Activated CD4-positive, CD25-positive, alpha-beta regulatory T cell treated with anti-CD3 and anti-CD28 coated beads, Interleukin-2, amount 50 U/mL, for 24 hours (primary cell): ENCODE data around the gene SURF1.
A peak's percentile ranks its signal among the peaks of the same experiment; 100 is the strongest.

ENCODE experiments used
- ATAC-seq, 2 donors: fragments of 150-1000 bp; cut with Tn5 transposase; one replicate each; pipeline ENCODE4 v1.10.0; 2021; ENCODE audit warnings: mild to moderate bottlenecking in 1 of 2, moderate library complexity in 1 of 2

SURF1 gene

DNA sequence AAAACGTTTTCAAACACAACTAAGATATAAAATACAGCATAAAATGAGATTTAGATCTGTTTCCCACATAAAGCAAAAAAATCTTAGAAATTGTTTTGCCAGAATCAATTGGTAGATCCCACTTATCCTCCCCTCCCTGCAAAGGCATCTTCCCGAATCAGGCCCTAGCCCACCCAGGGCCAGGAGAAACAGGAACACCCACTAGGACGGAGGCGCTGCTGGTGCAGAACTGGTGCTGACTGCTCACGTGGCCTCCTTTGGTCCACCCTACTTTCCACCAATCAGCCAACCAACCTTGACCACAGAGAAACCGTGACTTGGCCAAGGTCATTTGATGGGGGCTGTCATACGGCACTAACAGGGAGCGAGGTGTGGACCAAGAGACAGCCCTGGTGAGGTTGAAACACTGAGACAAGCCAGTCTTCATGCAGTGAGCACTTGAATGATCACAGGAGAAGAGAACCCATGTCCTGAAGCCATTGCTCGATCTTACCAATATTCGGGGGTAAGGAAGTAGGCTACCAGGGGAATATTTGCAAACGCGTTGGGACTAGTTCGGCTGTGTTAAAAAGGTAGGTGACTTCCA lies 5.3 kb upstream of the SURF1 start:
- no peak for ATAC-seq

DNA sequence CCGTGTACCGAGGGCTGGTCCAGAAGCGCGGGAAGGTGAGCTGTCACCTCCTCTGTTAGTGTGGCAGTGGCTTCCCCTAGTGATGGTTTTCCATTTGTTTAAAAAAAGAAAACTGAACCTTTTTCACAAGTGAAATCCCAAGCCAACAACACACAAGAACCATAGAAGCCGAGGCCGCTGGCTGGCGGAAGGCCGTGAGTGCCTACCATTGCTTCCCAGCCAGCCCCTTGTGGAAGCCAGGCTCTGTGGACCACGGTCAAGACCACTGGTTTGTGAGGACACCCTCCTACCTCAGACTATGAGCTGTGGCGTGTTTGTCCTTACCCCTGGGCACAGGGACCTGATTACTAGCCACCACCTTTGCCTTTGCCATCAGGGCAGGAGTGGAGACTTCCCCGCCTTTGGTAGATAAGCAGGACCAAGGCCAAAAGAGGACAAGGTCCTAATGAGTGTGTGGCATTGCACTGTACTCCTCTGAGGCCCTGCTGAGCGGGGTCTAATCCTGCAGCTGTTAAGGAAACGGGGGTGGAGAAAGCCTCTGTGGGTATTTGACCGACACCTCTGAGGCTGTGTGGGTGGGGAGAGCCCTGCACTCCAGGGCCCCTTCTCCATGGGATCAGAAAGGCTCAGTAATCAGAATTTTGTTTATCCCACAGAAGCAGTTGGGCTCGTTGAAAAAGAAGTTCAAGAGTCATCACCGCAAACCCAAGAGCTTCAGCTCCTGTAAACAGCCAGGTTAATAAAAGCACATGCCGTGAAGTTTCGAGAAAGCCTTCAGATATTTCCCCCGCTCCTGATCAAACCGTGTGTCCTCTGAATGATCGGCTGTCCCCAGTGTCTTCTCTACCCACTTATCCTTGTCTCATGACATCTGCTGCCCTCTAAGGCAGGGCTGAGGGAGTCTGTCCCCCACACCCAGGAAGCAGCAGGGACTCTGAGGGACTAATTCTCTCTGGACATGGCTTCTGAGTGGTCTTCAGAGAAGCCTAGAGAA lies 4.4 kb upstream of the SURF1 start:
- no peak for ATAC-seq

DNA sequence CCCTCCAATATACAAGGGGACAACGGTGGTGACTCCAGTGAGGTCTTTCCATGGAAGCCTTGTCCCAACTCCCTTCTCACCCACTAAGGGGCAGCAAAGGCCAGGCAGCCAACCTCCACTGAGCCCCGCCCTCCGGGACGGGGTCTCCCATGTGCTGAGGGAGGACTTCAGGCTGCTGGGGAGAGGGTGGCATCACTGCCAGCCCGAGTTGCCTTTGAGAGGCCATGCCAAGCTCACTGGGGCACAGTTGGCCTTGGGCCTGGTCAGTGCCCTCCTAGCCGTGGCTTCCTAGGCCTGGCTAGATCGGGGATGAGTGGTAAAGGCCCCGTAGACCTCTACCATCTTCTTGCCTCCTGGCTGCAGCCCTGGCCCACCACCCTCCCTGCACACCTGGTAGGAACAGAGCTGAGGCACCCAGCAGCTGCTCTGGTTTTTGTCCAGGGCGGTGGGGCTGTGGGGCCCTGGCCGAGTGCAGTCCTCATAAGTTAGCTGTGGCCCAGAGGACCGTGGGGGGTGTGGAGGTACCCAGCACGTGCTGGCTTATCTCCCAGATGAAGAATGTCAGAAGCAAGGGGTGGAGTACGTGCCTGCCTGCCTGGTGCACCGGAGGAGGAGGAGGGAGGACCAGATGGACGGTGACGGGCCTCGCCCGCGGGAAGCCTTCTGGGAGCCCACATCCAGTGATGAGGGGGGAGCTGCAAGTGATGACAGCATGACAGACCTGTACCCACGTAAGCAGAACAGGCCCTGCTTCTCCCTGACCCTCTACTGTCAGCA lies 3.3 kb upstream of the SURF1 start:
- no peak for ATAC-seq

DNA sequence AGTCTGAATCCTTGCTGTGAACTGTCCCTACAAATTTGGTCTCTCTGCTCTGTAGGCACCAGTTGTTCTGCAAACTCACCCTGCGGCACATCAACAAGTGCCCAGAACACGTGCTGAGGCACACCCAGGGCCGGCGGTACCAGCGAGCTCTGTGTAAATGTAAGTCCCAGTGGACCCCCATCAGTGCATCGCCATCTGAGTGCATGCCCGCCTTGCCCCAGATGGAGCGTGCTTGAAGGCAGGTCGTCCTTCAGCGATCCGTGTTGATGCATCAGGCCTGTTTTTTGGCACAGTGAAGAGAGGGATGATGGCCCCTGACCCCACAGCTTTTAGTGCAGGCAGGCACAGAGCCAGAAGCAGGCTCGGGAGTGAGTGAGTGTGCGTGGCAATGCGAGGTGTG lies 1.4 kb upstream of the SURF1 start:
- no peak for ATAC-seq

DNA sequence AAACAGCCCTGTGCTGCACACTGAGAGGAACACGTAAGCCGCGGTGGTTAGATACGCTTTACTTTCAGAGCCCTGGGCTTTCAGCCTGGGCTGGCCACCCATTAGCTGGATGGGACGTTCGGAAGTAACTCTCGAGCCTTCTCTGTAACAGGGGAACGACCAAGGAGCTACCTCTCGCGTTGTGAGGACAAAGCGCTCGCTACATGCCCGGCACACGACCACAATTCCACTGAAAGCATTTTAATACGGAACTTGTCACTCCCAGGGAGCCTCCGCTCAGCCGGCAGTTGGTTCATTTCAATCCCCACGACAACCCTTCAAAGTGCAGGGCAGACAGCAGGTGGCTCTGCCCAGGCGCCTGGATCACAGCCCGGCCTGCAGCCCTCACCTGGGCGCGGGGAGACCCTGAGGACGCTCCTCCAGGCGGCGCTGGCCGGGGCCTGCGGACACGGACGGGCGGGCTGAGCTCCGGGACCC lies 368 bp downstream of the SURF1 start:
- peak; percentile 18 to 26 for ATAC-seq

DNA sequence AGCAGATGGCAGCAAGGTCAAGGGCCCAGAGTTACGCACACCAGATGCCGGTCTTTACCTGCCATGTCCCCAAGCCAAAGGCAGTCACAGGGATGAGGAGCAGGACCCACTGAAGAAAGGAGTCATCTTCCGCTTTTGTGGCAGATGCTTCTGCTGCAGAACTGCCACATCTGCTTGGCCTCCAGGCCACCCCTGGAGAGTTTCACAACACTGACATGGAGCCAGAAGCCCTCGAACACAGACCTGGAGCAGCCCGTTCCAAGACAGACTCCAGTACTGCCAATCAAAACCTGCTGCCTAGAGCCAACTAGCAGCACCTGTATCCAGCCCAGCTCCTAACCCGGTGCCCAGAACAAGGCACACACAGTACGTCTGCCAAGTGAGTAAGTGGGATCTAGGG lies 1.5 kb downstream of the SURF1 start:
- no peak for ATAC-seq

DNA sequence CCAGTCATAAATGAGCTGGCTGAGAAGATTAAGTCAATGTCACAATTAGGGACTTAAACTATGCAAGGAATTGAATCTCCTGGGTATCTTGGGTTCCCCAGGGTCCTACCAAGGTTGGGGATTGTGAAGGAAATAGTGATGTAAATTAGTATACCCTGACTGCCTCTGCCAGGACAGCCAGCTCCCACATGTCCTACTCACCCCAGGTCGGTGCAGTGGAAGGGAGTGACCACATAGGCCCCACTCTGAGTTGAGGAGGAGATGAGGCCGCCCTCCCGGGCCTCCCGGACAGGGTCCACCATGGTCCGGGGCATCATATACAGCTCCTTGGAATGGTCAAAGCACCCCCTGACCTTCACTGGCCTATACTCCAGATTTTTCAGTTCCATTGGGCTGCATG lies 2.7 kb downstream of the SURF1 start:
- ATAC-seq, result no peak

DNA sequence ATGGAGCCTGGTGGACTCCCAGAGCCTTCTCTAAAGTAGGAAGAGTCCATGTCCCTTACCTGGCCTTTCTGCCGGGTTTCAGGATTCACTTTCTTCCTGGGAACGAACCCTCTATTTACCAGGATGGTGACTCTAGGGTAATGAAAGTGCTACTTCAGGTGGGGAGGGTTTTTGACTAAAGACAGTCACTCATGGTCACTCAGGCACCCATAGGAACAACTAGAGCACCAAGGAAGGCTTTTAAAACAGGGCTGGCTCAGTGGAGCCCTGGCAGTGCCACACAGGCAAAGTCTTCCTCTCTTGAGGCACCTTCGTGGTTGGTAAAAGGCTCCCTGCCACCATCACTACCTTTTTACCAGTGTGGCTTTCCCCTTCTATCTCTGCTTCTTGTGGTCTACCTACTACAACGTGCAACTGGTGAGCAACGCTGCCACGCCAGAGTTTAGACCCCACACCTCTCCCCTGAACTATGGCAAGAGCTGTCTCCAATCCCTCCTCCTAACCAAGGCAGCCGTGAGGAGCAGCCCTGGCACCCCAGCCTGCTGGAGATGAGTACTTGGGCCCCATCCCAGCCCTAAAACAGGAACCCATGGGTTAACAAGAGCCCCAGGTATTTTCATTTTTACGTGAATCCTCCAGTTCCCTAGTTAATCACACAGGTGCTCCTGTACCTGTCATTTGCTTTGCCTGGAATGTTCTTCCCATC lies 3.5 kb downstream of the SURF1 start:
- no peak for ATAC-seq

DNA sequence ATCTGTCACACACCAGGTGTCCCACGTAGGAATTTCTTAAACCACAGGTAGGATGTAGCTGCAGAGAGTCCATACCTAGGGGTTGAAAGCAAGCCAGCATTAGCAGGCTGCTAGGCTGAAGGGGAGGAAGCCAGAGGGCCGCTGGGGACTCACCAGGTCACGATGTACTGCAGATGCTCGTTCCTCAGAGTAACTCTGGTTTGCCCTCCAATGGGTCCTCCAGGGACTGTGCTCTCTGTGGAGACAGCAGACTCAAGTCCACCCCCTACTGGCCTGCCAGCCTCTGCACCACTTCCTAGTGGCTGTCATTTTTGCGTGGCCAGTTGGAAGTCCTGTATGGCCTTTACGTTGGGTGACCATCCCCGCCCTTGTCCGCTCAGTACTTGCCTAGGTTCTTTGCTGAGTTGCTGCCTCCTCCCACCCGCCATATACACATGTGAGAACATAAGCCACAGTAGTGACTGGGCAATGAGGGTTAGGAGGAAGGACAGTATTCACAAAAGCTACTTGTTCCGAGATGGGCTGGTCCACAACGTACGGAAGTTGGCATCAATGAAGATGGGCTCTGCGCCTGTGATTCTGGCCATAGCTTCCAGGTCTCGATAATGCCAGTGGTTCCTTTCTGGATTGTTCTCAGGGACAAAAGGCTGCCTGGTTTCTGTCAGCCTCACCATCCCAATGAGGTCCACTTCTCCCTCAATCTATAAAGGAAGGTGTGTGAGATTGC lies 4.2 kb downstream of the SURF1 start:
- ATAC-seq, result no peak

DNA sequence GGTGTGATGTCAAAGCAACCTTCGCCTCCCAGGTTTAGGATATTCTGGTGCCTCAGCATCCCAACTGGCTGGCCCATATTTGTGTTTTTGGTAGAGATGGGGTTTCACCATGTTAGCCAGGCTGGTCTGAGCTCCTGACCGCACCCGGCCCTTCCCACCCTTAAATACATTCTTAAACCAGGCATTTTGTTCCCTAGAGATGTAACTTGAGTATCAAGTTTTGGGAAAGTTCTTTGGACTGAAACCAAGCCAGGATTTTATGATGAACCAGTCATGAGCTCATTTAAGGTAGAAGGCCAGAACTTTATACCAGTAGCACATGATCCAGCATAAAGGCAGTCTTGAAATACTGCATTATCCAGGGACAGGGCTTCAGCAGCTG lies 4.8 kb downstream of the SURF1 start:
- no peak for ATAC-seq

DNA sequence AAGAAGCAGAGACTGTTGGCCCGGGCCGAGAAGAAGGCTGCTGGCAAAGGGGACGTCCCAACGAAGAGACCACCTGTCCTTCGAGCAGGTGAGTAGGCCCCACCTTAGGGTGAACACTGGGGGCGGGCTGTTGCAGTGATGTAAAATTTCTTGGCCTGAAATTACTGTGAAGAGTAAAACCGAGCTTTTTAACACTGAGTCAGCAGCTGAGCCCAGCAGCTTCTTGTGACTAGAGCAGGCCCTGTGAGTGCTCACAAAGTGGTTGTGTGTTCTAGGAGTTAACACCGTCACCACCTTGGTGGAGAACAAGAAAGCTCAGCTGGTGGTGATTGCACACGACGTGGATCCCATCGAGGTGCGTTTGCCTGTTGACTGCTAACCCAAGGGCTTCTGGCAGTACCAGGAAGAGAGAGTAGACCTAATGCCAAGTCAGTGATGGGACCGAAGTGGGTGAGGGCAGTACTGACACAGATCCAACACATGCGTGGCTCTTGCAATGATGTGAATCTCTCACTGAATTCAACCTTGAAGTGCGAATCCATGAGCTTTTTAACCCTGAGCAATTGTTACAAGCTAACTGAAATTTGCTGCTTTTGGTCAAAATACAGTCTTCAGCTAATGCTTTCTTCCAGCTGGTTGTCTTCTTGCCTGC lies 6.2 kb downstream of the SURF1 start:
- ATAC-seq, result peak; percentile 14 to 22

DNA sequence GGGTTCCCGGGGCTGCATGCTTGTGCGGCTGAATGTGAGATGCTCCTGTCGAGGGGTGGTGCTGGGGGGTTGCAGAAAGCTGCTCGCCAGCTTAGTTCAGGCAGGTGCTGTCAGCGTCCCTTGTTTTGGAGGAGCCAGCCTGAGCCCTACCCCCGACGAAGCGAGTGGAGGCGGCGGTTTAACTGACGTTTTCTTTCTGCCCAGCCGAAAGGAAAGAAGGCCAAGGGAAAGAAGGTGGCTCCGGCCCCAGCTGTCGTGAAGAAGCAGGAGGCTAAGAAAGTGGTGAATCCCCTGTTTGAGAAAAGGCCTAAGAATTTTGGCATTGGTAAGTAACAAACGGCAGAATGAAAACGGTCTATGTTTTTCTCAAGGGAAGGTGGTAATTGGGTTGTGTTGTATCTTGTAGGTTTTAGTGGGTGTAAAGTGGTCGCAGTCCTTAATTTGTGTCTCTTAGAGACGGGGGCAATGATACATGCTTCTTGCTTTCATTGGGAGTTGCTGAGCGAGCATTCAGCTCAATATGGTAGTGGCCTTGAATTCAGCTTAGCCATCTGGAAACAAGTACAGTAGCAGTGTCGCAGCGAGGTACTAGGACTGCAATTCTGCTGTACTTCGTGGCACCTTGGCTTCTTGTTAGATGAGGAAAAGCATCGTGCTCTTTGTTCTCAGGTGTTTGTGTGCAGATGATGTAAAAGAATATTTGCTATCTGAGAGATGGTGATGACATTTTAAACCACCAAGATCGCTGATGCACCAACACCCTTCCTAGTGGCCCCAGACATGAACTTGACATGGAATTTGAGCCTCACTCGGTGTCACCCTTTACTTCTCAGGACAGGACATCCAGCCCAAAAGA lies 7.3 kb downstream of the SURF1 start:
- no peak for ATAC-seq

DNA sequence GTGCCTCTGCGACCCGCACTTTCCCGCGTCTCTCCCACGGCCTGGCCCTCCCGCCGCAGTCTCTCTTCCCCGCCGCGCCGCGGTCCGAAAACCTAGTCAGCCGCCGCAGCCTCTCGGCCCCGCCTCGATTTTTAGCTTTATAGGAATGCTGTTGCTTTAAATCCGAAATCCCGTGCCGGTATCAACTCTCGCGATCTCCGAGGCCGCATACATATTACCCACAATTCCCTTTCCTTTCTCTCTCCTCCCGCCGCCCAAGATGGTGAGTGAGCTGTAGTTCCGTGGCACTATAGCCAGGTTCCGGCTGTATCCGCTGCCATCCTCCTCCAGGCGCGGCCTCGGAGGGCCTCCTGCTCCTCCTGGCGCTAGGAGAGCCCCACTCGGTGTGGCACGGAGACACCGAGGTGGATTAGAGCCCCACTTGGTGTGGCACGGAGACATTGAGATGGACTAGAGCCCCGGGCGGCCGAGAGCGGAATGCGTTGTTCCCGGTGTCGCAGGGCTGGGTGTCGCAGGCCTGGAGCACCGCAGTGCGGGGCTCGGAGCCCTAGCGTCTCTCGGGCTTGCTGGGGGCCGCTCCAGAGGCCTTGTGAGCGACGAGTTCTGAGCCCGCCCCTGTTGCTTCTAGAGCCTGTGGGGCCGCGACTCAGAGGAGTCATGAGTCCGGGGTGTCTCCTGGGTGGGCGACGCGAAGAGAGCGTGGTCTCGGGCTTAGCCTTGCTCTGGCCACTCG lies 8.1 kb downstream of the SURF1 start, which contains the start of the genes MED22 and RPL7A:
Gene MED22 (minus strand): TSS at position 147 of the 733 bp plus-strand sequence. CDS start 1,469 bp downstream, outside the sequence.
Gene RPL7A (plus strand): TSS at position 234 of the 733 bp plus-strand sequence. CDS start 26 bp downstream, at position 260.
- ATAC-seq, result peak; percentile 77 to 79

DNA sequence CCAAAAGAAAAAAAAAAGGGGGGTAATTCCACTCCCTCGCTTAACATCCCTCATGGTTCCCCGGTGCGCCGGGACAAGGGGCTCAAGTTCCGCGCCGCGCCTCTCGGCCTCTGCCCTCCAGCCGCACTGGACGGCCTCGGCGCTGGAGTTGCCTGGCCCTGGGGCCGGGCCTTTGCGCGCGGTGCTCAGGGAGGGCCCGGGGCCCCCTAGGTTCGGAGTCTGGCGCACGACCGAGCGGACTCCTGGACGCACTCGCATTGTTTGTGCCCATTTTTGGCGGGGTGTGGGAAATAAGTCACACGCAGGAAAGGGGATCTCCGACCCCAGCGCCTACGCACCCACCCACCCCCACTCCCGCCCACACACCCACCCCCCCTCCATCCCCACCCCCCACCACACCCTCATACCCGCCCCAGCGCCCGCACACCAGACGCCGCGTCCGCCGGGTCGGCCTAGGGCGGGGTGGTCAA lies 8.7 kb downstream of the SURF1 start:
- ATAC-seq, result peak; percentile 30 to 41

DNA sequence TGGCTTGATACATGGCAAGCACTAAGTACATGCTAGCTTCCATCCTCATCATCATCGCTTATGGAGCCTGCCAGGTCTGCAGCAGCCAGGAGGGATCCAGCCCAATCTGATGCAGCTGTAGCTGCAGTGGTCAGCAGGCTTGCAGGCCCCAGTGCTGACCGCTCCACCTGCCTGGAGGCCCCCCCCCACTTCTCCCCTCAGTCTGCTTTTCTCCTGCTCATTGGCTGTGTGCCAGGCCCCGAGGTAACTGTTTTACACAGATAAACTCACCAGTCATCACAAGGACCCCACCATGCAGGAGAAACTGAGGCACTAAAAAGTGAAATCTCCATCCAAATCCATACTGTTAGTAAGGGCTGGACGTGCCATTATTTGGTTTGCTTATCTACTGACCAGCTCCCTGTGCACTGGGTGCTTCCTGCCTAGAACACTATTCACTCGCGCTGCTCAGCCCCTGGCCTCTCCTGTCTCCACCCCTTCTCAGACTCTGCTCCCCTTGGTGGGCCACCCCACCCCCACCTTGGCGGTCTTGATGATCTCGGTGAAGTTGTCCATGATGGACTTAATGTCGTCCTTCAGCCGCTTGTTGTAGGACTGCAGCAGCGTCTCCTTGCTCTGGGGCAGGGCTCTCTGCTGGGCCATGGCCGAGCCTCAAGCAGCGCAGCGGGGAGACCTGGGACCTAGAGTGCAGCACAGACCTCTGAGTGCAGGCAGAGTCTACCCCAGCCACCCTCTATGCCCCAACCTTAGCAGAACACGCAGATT lies 10.1 kb downstream of the SURF1 start:
- ATAC-seq, result no peak

DNA sequence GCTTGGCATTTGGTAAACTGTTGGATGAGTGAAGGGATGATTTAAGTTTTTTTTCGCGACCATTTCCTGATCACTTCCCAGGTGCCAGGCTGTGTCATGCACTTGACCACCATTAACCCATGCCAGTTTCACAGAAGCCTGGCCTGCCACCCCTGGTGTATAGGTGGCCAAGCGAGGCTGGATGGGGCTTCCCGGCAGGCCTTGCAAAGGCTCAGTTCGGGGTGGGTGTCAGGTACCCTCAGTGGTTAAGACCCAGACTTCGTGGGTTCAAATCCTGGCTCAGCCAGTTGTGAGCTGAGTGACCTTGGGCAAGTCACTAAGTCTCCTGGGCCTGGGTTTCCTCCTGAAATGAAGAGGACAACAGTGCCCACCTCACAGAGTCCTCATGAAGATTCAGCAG lies 10.7 kb downstream of the SURF1 start:
- no peak for ATAC-seq

DNA sequence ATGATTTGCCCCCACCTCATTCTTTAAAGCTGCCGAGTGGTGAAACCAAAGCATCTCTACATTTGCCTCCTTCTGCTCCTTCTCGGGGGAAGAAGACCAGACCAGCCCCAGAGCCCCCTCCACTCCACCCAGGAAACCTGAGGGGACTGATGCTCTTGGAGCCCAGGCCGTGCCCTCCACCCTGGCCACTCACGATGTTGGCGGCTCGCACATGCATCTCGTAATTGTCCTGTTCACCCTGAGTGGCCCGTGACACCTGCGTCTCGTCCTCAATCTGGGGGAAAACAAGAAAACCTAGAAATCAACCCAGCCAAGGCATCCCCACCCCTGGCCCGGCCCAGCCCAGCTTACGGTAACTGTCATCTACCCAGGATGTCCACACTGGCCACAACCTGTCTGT lies 11.3 kb downstream of the SURF1 start:
- ATAC-seq, result no peak

DNA sequence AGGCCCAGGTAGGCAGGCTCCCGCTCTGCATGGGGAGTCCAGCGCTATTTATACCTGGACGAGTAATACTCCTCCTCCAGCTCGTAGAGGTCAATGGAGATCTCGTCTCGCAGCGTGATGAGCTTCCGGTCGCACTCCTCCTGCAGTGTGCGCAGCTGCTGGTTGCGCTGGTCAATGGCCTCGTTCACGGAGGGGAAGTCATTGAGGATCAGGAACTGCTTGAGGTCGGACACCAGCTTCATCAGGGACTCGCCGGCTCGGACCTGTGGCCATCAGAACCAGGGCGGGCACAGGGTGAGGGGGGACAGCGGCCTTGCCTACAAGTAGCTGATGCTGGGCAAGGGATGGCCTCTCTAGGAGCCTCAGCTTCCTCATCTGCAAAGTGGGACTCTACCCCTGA lies 12.2 kb downstream of the SURF1 start:
- no peak for ATAC-seq
